Mesenchymal stem cell (in vitro differentiated cells and primary cell): ENCODE measurements around the gene LRP1B.

Experiments used
- DNase-seq: peaks from one replicate; pipeline ENCODE4 v3.0.0-alpha.2; 2013
- H2AFZ ChIP-seq: one replicate; pipeline ENCODE4 v1.6.1; 2013; ENCODE audit warnings: low read depth, mild to moderate bottlenecking, control low read depth, inconsistent platforms, low read length, moderate library complexity
- H2AK5ac ChIP-seq: 2 replicates; pipeline ENCODE4 v1.6.1; 2013; ENCODE audit warnings: low read length, moderate library complexity, mild to moderate bottlenecking, inconsistent platforms; ENCODE audit not compliant: severe bottlenecking
- H2BK120ac ChIP-seq: one replicate; pipeline ENCODE4 v1.6.1; 2013; ENCODE audit warnings: low read depth, mild to moderate bottlenecking, inconsistent platforms, low read length, moderate library complexity
- H2BK12ac ChIP-seq, 2 experiments: one replicate each; pipeline ENCODE4 v1.6.1; 2013; ENCODE audit warnings: inconsistent platforms in 2 of 2, low read length in 2 of 2, mild to moderate bottlenecking in 2 of 2, moderate library complexity in 2 of 2, control low read depth in 1 of 2
- H2BK15ac ChIP-seq: one replicate; pipeline ENCODE4 v1.6.1; 2013; ENCODE audit warnings: mild to moderate bottlenecking, low read depth, inconsistent platforms; ENCODE audit not compliant: poor library complexity, severe bottlenecking
- H2BK5ac ChIP-seq: 2 replicates; pipeline ENCODE4 v1.6.1; 2013; ENCODE audit warnings: low read depth, mild to moderate bottlenecking, low read length, control low read depth, inconsistent platforms; ENCODE audit not compliant: poor library complexity, severe bottlenecking
- H3K14ac ChIP-seq, 2 experiments: one replicate each; pipeline ENCODE4 v1.6.1; 2013; ENCODE audit warnings: inconsistent platforms in 2 of 2, low read length in 2 of 2, control low read depth in 1 of 2, mild to moderate bottlenecking in 1 of 2, moderate library complexity in 1 of 2
- H3K18ac ChIP-seq, 2 experiments: one replicate each; pipeline ENCODE4 v1.6.1; 2013; ENCODE audit warnings: inconsistent platforms in 2 of 2, low read length in 2 of 2, control low read depth in 1 of 2, low read depth in 1 of 2, mild to moderate bottlenecking in 1 of 2
- H3K23ac ChIP-seq, 2 experiments: one replicate each; pipeline ENCODE4 v1.6.1; 2013; ENCODE audit warnings: inconsistent platforms in 2 of 2, low read length in 2 of 2, mild to moderate bottlenecking in 2 of 2, moderate library complexity in 2 of 2, control low read depth in 1 of 2
- H3K27ac ChIP-seq: 2 replicates; pipeline ENCODE4 v1.5.1; 2013; ENCODE audit warnings: mild to moderate bottlenecking, moderate library complexity, low read length, control low read depth, inconsistent platforms; ENCODE audit not compliant: poor library complexity, severe bottlenecking
- H3K27me3 ChIP-seq, 2 experiments: 2 replicates each; pipeline versions ENCODE4 v1.6.1 to v1.7.0; 2013; ENCODE audit warnings: low read length in 2 of 2, mild to moderate bottlenecking in 2 of 2, moderate library complexity in 2 of 2, control low read depth in 1 of 2, inconsistent platforms in 1 of 2; ENCODE audit not compliant: control insufficient read depth in 1 of 2, insufficient read depth in 1 of 2
- H3K36me3 ChIP-seq, 2 experiments: 2 replicates each; pipeline versions ENCODE4 v1.6.1 to v1.7.0; 2013; ENCODE audit warnings: low read length in 2 of 2, control low read depth in 1 of 2, inconsistent platforms in 1 of 2, low read depth in 1 of 2, mild to moderate bottlenecking in 1 of 2; ENCODE audit not compliant: insufficient read depth in 2 of 2, control insufficient read depth in 1 of 2
- H3K4ac ChIP-seq, 2 experiments: one replicate each; pipeline ENCODE4 v1.6.1; 2013; ENCODE audit warnings: inconsistent platforms in 2 of 2, low read length in 2 of 2, mild to moderate bottlenecking in 2 of 2, moderate library complexity in 2 of 2, control low read depth in 1 of 2, low read depth in 1 of 2
- H3K4me1 ChIP-seq: 2 replicates; pipeline ENCODE4 v1.6.1; 2013; ENCODE audit warnings: low read depth, low read length, control low read depth; ENCODE audit not compliant: control insufficient read depth, insufficient read depth
- H3K4me2 ChIP-seq: 2 replicates; pipeline ENCODE4 v1.6.1; 2013; ENCODE audit warnings: low read length, mild to moderate bottlenecking, inconsistent platforms; ENCODE audit not compliant: poor library complexity, severe bottlenecking
- H3K4me3 ChIP-seq, 2 experiments: 2 replicates each; pipeline versions ENCODE4 v1.5.1 to v1.7.0; 2013; ENCODE audit warnings: low read length in 2 of 2, mild to moderate bottlenecking in 2 of 2, control low read depth in 1 of 2, low read depth in 1 of 2; ENCODE audit not compliant: insufficient read depth in 1 of 2
- H3K79me1 ChIP-seq: replicated peaks from 2 replicates; pipeline ENCODE4 v1.6.1; 2013; ENCODE audit warnings: mild to moderate bottlenecking, control low read depth, low read length, inconsistent platforms; ENCODE audit not compliant: poor library complexity, severe bottlenecking
- H3K9ac ChIP-seq: 2 replicates; pipeline ENCODE4 v1.7.0; 2013; ENCODE audit warnings: mild to moderate bottlenecking, low read length, moderate library complexity
- H3K9me3 ChIP-seq: 2 replicates; pipeline ENCODE4 v1.7.0; 2013; ENCODE audit warnings: mild to moderate bottlenecking, low read length; ENCODE audit not compliant: control insufficient read depth
- H4K8ac ChIP-seq: one replicate; pipeline ENCODE4 v1.6.1; 2013; ENCODE audit warnings: inconsistent platforms, mild to moderate bottlenecking, low read length, moderate library complexity
- H4K91ac ChIP-seq: one replicate; pipeline ENCODE4 v1.6.1; 2013; ENCODE audit warnings: mild to moderate bottlenecking, low read length, inconsistent platforms
- WGBS: methylation state at CpG from one replicate; pipeline ENCODE4 v1.1.7; 2013; ENCODE audit warnings: mixed read lengths; 5-methylcytosine and 5-hydroxymethylcytosine counted together

The LRP1B gene

GRCh38 chr2:141458351-141458750, 672.5 kb downstream of the LRP1B start:
- H2BK15ac ChIP-seq, result no peak overlapping the region
- no peaks in the 10 kb centered on the region for H3K4me1 ChIP-seq
- no peak overlapping the region for H2BK5ac ChIP-seq
- no peak overlapping the region for H3K18ac ChIP-seq
- no peak overlapping the region for H3K27ac ChIP-seq
- DNase-seq, result no peak
- H2BK120ac ChIP-seq, result no peak overlapping the region
- H3K9me3 ChIP-seq, result peaks cover 5% of the 10 kb centered on the region
- no peak overlapping the region for H2BK12ac ChIP-seq
- no peaks in the 10 kb centered on the region for H3K79me1 ChIP-seq
- no peak overlapping the region for H2AFZ ChIP-seq
- H3K9ac ChIP-seq, result no peak overlapping the region
- no peaks in the 10 kb centered on the region for H3K36me3 ChIP-seq
- no peak overlapping the region for H2AK5ac ChIP-seq
- H3K4me3 ChIP-seq, result no peak overlapping the region
- WGBS, result 70% methylated on average over 4 of the region's 7 CpGs
- no peak overlapping the region for H3K23ac ChIP-seq
- H4K8ac ChIP-seq, result no peak overlapping the region
- no peak overlapping the region for H3K4ac ChIP-seq
- no peak overlapping the region for H4K91ac ChIP-seq
- H3K27me3 ChIP-seq, result no peaks in the 10 kb centered on the region
- no peak overlapping the region for H3K4me2 ChIP-seq
- H3K14ac ChIP-seq, result no peak overlapping the region

- no peaks in the 10 kb centered on the region for H3K36me3 ChIP-seq
- H2BK120ac ChIP-seq, result no peak overlapping the region
- no peak overlapping the region for H3K27ac ChIP-seq
- no peak overlapping the region for H4K91ac ChIP-seq
- no peaks in the 10 kb centered on the region for H3K79me1 ChIP-seq
- no peak overlapping the region for H3K23ac ChIP-seq
- no peak overlapping the region for H3K18ac ChIP-seq
- no peak overlapping the region for H3K9ac ChIP-seq
- H3K9me3 ChIP-seq, result peaks cover 5% of the 10 kb centered on the region
- no peaks in the 10 kb centered on the region for H3K27me3 ChIP-seq
- no peak overlapping the region for H2AK5ac ChIP-seq
- no peaks in the 10 kb centered on the region for H3K4me1 ChIP-seq
- no peak overlapping the region for H2BK12ac ChIP-seq
- no CpG with 5 or more reads among the region's 2 CpGs for WGBS
- DNase-seq, result no peak
- H3K14ac ChIP-seq, result no peak overlapping the region
- no peak overlapping the region for H3K4me3 ChIP-seq
- no peak overlapping the region for H2BK15ac ChIP-seq
- no peak overlapping the region for H2AFZ ChIP-seq
- no peak overlapping the region for H3K4ac ChIP-seq
- H2BK5ac ChIP-seq, result no peak overlapping the region
- no peak overlapping the region for H4K8ac ChIP-seq
- H3K4me2 ChIP-seq, result no peak overlapping the region
Observed at GRCh38 chr2:141455877-141456276, 674.9 kb downstream of the LRP1B start.

GRCh38 chr2:141455211-141455826, 675.5 kb downstream of the LRP1B start:
- Histone ChIP-seq H3K4me2 (no peak overlapping the region), H3K4me1 (no peaks in the 10 kb centered on the region), H3K27me3 (no peaks in the 10 kb centered on the region), H2AFZ (no peak overlapping the region), H2BK15ac (no peak overlapping the region), H3K27ac (no peak overlapping the region), H3K14ac (no peak overlapping the region), H3K4ac (no peak overlapping the region), H3K9ac (no peak overlapping the region), H2BK120ac (no peak overlapping the region), H3K36me3 (no peaks in the 10 kb centered on the region), H3K4me3 (no peak overlapping the region), H2AK5ac (no peak overlapping the region), H2BK12ac (no peak overlapping the region), H3K9me3 (peaks cover 5% of the 10 kb centered on the region), H4K8ac (no peak overlapping the region), H2BK5ac (no peak overlapping the region), H4K91ac (no peak overlapping the region), H3K18ac (no peak overlapping the region), H3K79me1 (no peaks in the 10 kb centered on the region), H3K23ac (no peak overlapping the region)
- 93% methylated on average over 5 of the region's 7 CpGs for WGBS
- no peak for DNase-seq

GRCh38 chr2:141440072-141440635, 690.7 kb downstream of the LRP1B start:
- Histone ChIP-seq H3K27ac (no peak overlapping the region), H3K4ac (no peak overlapping the region), H3K18ac (no peak overlapping the region), H3K27me3 (no peaks in the 10 kb centered on the region), H2AK5ac (no peak overlapping the region), H3K23ac (no peak overlapping the region), H3K79me1 (no peaks in the 10 kb centered on the region), H3K9me3 (peaks cover 3% of the 10 kb centered on the region), H3K4me2 (no peak overlapping the region), H2BK15ac (no peak overlapping the region), H2BK5ac (no peak overlapping the region), H2AFZ (no peak overlapping the region), H3K4me3 (no peak overlapping the region), H2BK12ac (no peak overlapping the region), H3K14ac (no peak overlapping the region), H3K4me1 (no peaks in the 10 kb centered on the region), H3K36me3 (no peaks in the 10 kb centered on the region), H2BK120ac (no peak overlapping the region), H4K8ac (no peak overlapping the region), H4K91ac (no peak overlapping the region), H3K9ac (no peak overlapping the region)
- 94% methylated on average over 17 of the region's 17 CpGs for WGBS
- no peak for DNase-seq
